ENCODE results near the gene CGB3.

- TF ChIP-seq CTCF (conservative IDR thresholded peaks at IDR 0.05) = no peak
- no peak for TF ChIP-seq ZFX (IDR thresholded peaks at IDR 0.05)
These were observed 36.9 kb upstream of the CGB3 start for GRCh38 chr19:49061000-49061399.
